Measurements from ENCODE around the gene PTPRF. TPM values are rescaled to one million over a fixed set of nuclear protein-coding genes. Genes with fewer than 3 reads are reported as not detected.

PTPRF gene
- total and polyA plus RNA-seq, 12 donors: 1.7 to 10.3 (median 4.5) TPM

- 85 to 93% methylated on average over 5 of the region's 5 CpGs for WGBS, 2 donors
- DNase-seq (no peak), ATAC-seq (no peak)
- no peak for TF ChIP-seq CTCF (IDR thresholded peaks at IDR 0.05)
- Histone ChIP-seq H3K4me1 (no peaks in the 10 kb centered on the region), H3K9me3 (no peaks in the 10 kb centered on the region), H3K27me3 (no peaks in the 10 kb centered on the region), H3K27ac (no peak overlapping the region), H3K4me3 (no peak overlapping the region), H3K36me3 (no peaks in the 10 kb centered on the region)
- intact Hi-C loops (cut with DNase I): loop anchor here in 1 of 10 donors (10.0 kb wide), 1 partner anchor 386 kb away; no protein-coding TSS in a partner anchor
Measured at GRCh38 chr1:43610339-43610738, 79.7 kb downstream of the PTPRF start.

- no peak for ATAC-seq
- 67 to 73% methylated on average over 7 of the region's 7 CpGs for whole genome bisulfite sequencing, 2 donors
- no peaks in the 10 kb centered on the region for H3K36me3 ChIP-seq
Measured at GRCh38 chr1:43611950-43612349, 81.3 kb downstream of the PTPRF start.

GRCh38 chr1:43612406-43612805 lies 81.7 kb downstream of the PTPRF start:
- WGBS, 2 donors: 88 to 92% methylated on average over 15 of the region's 15 CpGs
- no peaks in the 10 kb centered on the region for H3K36me3 ChIP-seq

More at GRCh38 chr1:43611950-43612349, 81.3 kb downstream of the PTPRF start:
- no peak for DNase-seq
- Histone ChIP-seq H3K9me3 (no peaks in the 10 kb centered on the region), H3K4me3 (no peak overlapping the region), H3K4me1 (no peaks in the 10 kb centered on the region), H3K27ac (no peak overlapping the region), H3K27me3 (no peaks in the 10 kb centered on the region)
- intact Hi-C loops (cut with DNase I): loop anchor here in 1 of 10 donors (10.0 kb wide), 1 partner anchor 387 kb away; no protein-coding TSS in a partner anchor
- no peak for TF ChIP-seq CTCF (IDR thresholded peaks at IDR 0.05)

More at GRCh38 chr1:43612406-43612805, 81.7 kb downstream of the PTPRF start:
- Histone ChIP-seq H3K27me3 (no peaks in the 10 kb centered on the region), H3K4me3 (no peak overlapping the region), H3K27ac (no peak overlapping the region), H3K9me3 (no peaks in the 10 kb centered on the region), H3K4me1 (no peaks in the 10 kb centered on the region)
- intact Hi-C loops (cut with DNase I): loop anchor here in 1 of 10 donors (10.0 kb wide), 1 partner anchor 388 kb away; no protein-coding TSS in a partner anchor
- DNase-seq: no peak
- ATAC-seq: no peak
- no peak for TF ChIP-seq CTCF (IDR thresholded peaks at IDR 0.05)
